IMR-90 (cell line): Measurements from ENCODE around the gene KLHL3. TPM values are rescaled to one million over a fixed set of nuclear protein-coding genes. Genes with fewer than 3 reads are reported as not detected.

Source experiments
- ATAC-seq: fragments of 200-7000 bp; cut with Tn5 transposase; 2 replicates; pipeline ENCODE4 v1.9.1; 2020; ENCODE audit warnings: low read depth, mild to moderate bottlenecking, moderate library complexity
- BruUV-seq: library from RNA; stranded (reverse); fragments of 400-500 nt; replicated peaks from 2 replicates; lab custom pipeline; 2021; lab: Mats Ljungman, UMichigan
- CTCF ChIA-PET: fragments of 300-600 bp; formaldehyde crosslinking; extraction: SDS; loops from one replicate; lab custom pipeline; 2021; ENCODE audit warnings: antibody characterized with exemption; lab: Yijun Ruan, JAX
- POLR2A ChIA-PET: fragments of 300-600 bp; sonication (Branson Sonifier 250); formaldehyde crosslinking; loops from one replicate; lab custom pipeline; 2022; ENCODE audit warnings: antibody characterized with exemption; ENCODE audit not compliant: unreplicated experiment; lab: Charles Lee
- DNase-seq: peaks from one replicate; pipeline ENCODE4 v3.0.0; 2013
- H2AFZ ChIP-seq: replicated peaks from 2 replicates; pipeline ENCODE3; 2013; ENCODE audit warnings: low read length, mild to moderate bottlenecking; ENCODE audit not compliant: poor library complexity
- H2AK5ac ChIP-seq: 2 replicates; pipeline ENCODE4 v1.6.1; 2013; ENCODE audit warnings: low read depth, low read length, inconsistent platforms
- H2AK9ac ChIP-seq: replicated peaks from 2 replicates; pipeline ENCODE3; 2013; ENCODE audit warnings: mild to moderate bottlenecking, low read depth, low read length, moderate library complexity; ENCODE audit not compliant: poor library complexity
- H2BK120ac ChIP-seq: 2 replicates; pipeline ENCODE4 v1.6.1; 2013; ENCODE audit warnings: low read depth, low read length, inconsistent platforms
- H2BK15ac ChIP-seq: 3 replicates; pipeline ENCODE4 v1.6.1; 2013; ENCODE audit warnings: low read depth, low read length, inconsistent platforms
- H2BK20ac ChIP-seq: 2 replicates; pipeline ENCODE4 v1.6.1; 2013; ENCODE audit warnings: low read depth, mild to moderate bottlenecking, inconsistent platforms, low read length, moderate library complexity
- H2BK5ac ChIP-seq: 2 replicates; pipeline ENCODE4 v1.6.1; 2013; ENCODE audit warnings: mild to moderate bottlenecking, low read depth, low read length, inconsistent platforms; ENCODE audit not compliant: poor library complexity, severe bottlenecking
- H3K14ac ChIP-seq: replicated peaks from 2 replicates; pipeline ENCODE4 v1.6.1; 2013; ENCODE audit warnings: low read depth, low read length, inconsistent platforms
- H3K18ac ChIP-seq: 2 replicates; pipeline ENCODE4 v1.6.1; 2013; ENCODE audit warnings: low read depth, low read length, control low read depth
- H3K23ac ChIP-seq: 2 replicates; pipeline ENCODE4 v1.6.1; 2013; ENCODE audit warnings: low read depth, low read length, inconsistent platforms
- H3K27ac ChIP-seq: 2 replicates; pipeline ENCODE4 v1.5.1; 2013; ENCODE audit warnings: mild to moderate bottlenecking, control low read depth, low read length; ENCODE audit not compliant: insufficient read depth
- H3K27me3 ChIP-seq: 2 replicates; pipeline ENCODE4 v1.6.1; 2013; ENCODE audit warnings: low read length; ENCODE audit not compliant: control insufficient read depth, insufficient read depth
- H3K36me3 ChIP-seq: 2 replicates; pipeline ENCODE4 v1.6.1; 2013; ENCODE audit warnings: low read length, mixed read lengths; ENCODE audit not compliant: control insufficient read depth, insufficient read depth
- H3K4ac ChIP-seq: 2 replicates; pipeline ENCODE4 v1.6.1; 2013; ENCODE audit warnings: low read depth, low read length, inconsistent platforms
- H3K4me1 ChIP-seq: 2 replicates; pipeline ENCODE4 v1.6.1; 2013; ENCODE audit warnings: low read length, mixed read lengths; ENCODE audit not compliant: control insufficient read depth, insufficient read depth
- H3K4me2 ChIP-seq: 2 replicates; pipeline ENCODE4 v1.6.1; 2013; ENCODE audit warnings: low read depth, mild to moderate bottlenecking, control low read depth, low read length, moderate library complexity
- H3K4me3 ChIP-seq: 2 replicates; pipeline ENCODE4 v1.5.1; 2013; ENCODE audit warnings: low read depth, mild to moderate bottlenecking, control low read depth, low read length, moderate library complexity; ENCODE audit not compliant: insufficient read depth
- H3K56ac ChIP-seq: 2 replicates; pipeline ENCODE4 v1.6.1; 2013; ENCODE audit warnings: low read length, inconsistent platforms; ENCODE audit not compliant: insufficient read depth; ENCODE audit errors: extremely low read depth
- H3K79me1 ChIP-seq, 2 experiments: 2 replicates each; pipeline ENCODE4 v1.6.1; 2013; ENCODE audit warnings: low read length in 2 of 2, inconsistent platforms in 1 of 2, low read depth in 1 of 2
- H3K9ac ChIP-seq: 2 replicates; pipeline ENCODE4 v1.6.1; 2013; ENCODE audit warnings: low read depth, low read length, control low read depth
- H3K9me1 ChIP-seq: 2 replicates; pipeline ENCODE4 v1.6.1; 2013; ENCODE audit warnings: low read length, inconsistent platforms; ENCODE audit not compliant: insufficient read depth
- H3K9me3 ChIP-seq: 2 replicates; pipeline ENCODE4 v1.6.1; 2013; ENCODE audit warnings: low read length; ENCODE audit not compliant: control insufficient read depth, insufficient read depth
- H4K20me1 ChIP-seq: 2 replicates; pipeline ENCODE4 v1.6.1; 2013; ENCODE audit warnings: low read length, inconsistent platforms; ENCODE audit not compliant: insufficient read depth
- H4K5ac ChIP-seq: 2 replicates; pipeline ENCODE4 v1.6.1; 2013; ENCODE audit warnings: mild to moderate bottlenecking, low read depth, low read length, control low read depth
- H4K8ac ChIP-seq, 2 experiments: 2 replicates each; pipeline ENCODE4 v1.6.1; 2013; ENCODE audit warnings: low read depth in 2 of 2, low read length in 2 of 2, control low read depth in 1 of 2, inconsistent platforms in 1 of 2
- H4K91ac ChIP-seq: 2 replicates; pipeline ENCODE4 v1.6.1; 2013; ENCODE audit warnings: low read depth, low read length, inconsistent platforms; ENCODE audit not compliant: insufficient read depth
- BHLHE40 ChIP-seq: fragments of 150-350 bp; IDR thresholded peaks from 2 replicates; pipeline ENCODE4 v1.6.1; 2016; ENCODE audit warnings: mild to moderate bottlenecking, low read depth, low read length
- FOS ChIP-seq: fragments of 150-350 bp; IDR thresholded peaks from 2 replicates; pipeline ENCODE4 v1.6.1; 2016; ENCODE audit warnings: low read depth, low read length
- MAZ ChIP-seq: IDR thresholded peaks from 2 replicates; pipeline ENCODE4 v1.6.1; 2012; ENCODE audit warnings: low read depth, mild to moderate bottlenecking, low read length, improper control_type of control experiment, moderate library complexity, borderline replicate concordance
- RAD21 ChIP-seq: IDR thresholded peaks from 2 replicates; pipeline ENCODE4 v1.6.1; 2012; ENCODE audit warnings: low read length, improper control_type of control experiment
- WGBS, 2 experiments: methylation state at CpG; one replicate each; pipeline versions ENCODE4 v1.1.5 to v1.1.7; 2013; ENCODE audit warnings: missing lambda C conversion rate in 2 of 2; ENCODE audit not compliant: insufficient read length in 1 of 2; ENCODE audit errors: extremely low coverage in 2 of 2; 5-methylcytosine and 5-hydroxymethylcytosine counted together
- dilution Hi-C: fragments of 300-500 bp; cut with HindIII; formaldehyde crosslinking; loops from one replicate; pipeline ENCODE4 v1.14.3; 2018; ENCODE audit warnings: low sequenced_read_pairs; ENCODE audit not compliant: unreplicated experiment
- in situ Hi-C: fragments of 300-500 bp; cut with MboI; formaldehyde crosslinking; loops from 3 replicates; pipeline ENCODE4 v1.14.3; 2019; ENCODE audit warnings: low sequenced_read_pairs, inconsistent platforms, mixed read lengths
- intact Hi-C: fragments of 100-400 bp; cut with micrococcal nuclease; formaldehyde crosslinking; loops from 2 replicates; pipeline ENCODE4 v1.10.0; 2022
- polyA plus RNA-seq, 3 experiments: library from polyadenylated mRNA; depleted of rRNA; stranded (reverse); fragments of >200 nt; gene quantifications; 2 replicates each; pipeline ENCODE4 v1.2.3, GENCODE V29; 2012; ENCODE audit warnings: low replicate concordance in 1 of 3
- total RNA-seq: library from RNA; depleted of rRNA; stranded (reverse); fragments of >200 nt; gene quantifications from 2 replicates; pipeline ENCODE4 v1.2.3, GENCODE V29; 2012

Gene KLHL3
- total and polyA plus RNA-seq, 2 of the 4 experiments (the other 2 are of a cell fraction) = 2.3 to 4.1 TPM

DNA sequence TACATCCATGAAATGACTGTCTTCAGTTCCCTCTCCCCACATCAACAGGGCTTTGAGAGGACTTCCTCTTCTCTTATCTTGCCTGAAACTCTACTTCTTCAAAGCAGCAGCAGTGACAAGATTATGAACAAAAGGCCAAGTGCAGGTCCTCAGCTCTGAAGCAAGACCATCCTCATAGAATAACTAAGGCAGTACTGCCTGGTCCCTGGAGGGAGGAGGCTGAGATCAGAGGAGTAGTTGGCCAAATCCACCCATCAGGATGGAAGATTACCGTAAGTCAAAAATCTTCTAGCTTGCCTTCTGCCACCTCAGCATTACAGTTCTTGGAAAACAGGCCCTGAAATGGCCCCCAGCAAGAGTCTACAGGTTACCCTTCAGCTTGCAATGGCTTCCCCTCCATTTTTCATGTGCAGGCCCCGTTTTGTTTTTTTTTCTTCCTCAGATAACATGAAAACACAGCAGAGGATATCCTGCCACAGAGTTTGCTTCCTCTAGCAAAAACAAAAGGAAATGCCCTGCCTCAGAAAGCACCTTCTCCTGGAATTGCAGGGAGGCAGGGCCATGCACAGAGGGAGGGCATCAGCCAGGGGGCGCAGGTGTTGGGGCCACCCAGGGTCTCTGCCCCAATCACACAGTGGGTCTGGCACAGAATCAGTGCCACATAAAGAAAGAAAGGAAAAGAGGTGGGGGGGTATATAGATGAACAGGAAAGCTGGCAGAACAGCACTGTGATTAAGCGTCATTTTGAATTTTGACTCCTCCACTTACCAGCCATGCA, 40.0 kb downstream of the KLHL3 start:
- Histone ChIP-seq H3K79me1 (no peaks in the 10 kb centered on the region), H3K9me3 (no peaks in the 10 kb centered on the region), H3K27ac (no peak overlapping the region), H3K9me1 (0 out of 2 replicates have a peak, but pooled peaks cover 3% of the 10 kb centered on the region), H4K8ac (no peak overlapping the region), H2BK20ac (no peak overlapping the region), H4K91ac (no peak overlapping the region), H4K20me1 (no peaks in the 10 kb centered on the region), H2BK15ac (no peak overlapping the region), H3K56ac (no peak overlapping the region), H3K27me3 (no peaks in the 10 kb centered on the region), H3K4me3 (no peak overlapping the region), H2AK9ac (no peak overlapping the region), H2AFZ (no peak overlapping the region), H3K4ac (no peak overlapping the region), H4K5ac (no peak overlapping the region), H3K9ac (no peak overlapping the region), H2BK5ac (no peak overlapping the region), H3K4me2 (no peak overlapping the region), H2AK5ac (no peak overlapping the region), H3K23ac (no peak overlapping the region), H2BK120ac (no peak overlapping the region), H3K4me1 (peaks cover 2% of the 10 kb centered on the region; the same call in 1 of the 2 replicates), H3K18ac (no peak overlapping the region), H3K36me3 (no peaks in the 10 kb centered on the region), H3K14ac (no peak overlapping the region)
- no TSS peak for BruUV-seq
- TF ChIP-seq FOS (no peak), MAZ (no peak), BHLHE40 (no peak), RAD21 (no peak)
- CTCF ChIA-PET = interaction anchor here (1.4 kb wide), 1 partner anchor 47 kb away, joined by 3 read pairs; no protein-coding TSS in a partner anchor
- intact Hi-C loops = no loop called here
- POLR2A ChIA-PET = no interaction called here
- ATAC-seq (no peak), DNase-seq (no peak)
- in situ Hi-C loops = no loop called here
- dilution Hi-C loops = no loop called here
- WGBS, 2 experiments = no CpG with 5 or more reads among the region's 4 CpGs
